Liver (tissue), 3 donors: ENCODE measurements around the gene ZNF778.

Experiments used
- GABPA ChIP-seq, 2 donors: IDR thresholded peaks in 1 of 2; conservative IDR thresholded peaks in 1 of 2; 2 replicates each; pipeline ENCODE4 v1.6.1; 2016; ENCODE audit warnings: antibody characterized with exemption in 2 of 2, mild to moderate bottlenecking in 1 of 2, moderate library complexity in 1 of 2
- JUND ChIP-seq, 2 donors: IDR thresholded peaks; 2 replicates each; pipeline ENCODE4 v1.6.1; 2016; ENCODE audit warnings: antibody characterized with exemption in 2 of 2
- NR2F2 ChIP-seq: IDR thresholded peaks from 2 replicates; pipeline ENCODE4 v1.6.1; 2016; ENCODE audit warnings: antibody characterized with exemption
- RAD21 ChIP-seq, 2 donors: IDR thresholded peaks; 2 replicates each; pipeline ENCODE4 v1.6.1; 2016; ENCODE audit warnings: antibody characterized with exemption in 2 of 2, mild to moderate bottlenecking in 2 of 2
- SP1 ChIP-seq: IDR thresholded peaks from 2 replicates; pipeline ENCODE4 v1.6.1; 2018; ENCODE audit warnings: antibody characterized with exemption, mild to moderate bottlenecking
- TF ChIP-seq, protein P1 (sequence below): fragments of 150-350 bp; IDR thresholded peaks from 2 replicates; pipeline ENCODE4 v1.5.1; 2017; ENCODE audit warnings: improper control_type of control experiment, low read depth, low read length; ENCODE audit not compliant: missing input control
- TF ChIP-seq, protein P2 (sequence below): IDR thresholded peaks from 2 replicates; pipeline ENCODE4 v1.6.1; 2016; ENCODE audit warnings: antibody characterized with exemption
- TF ChIP-seq, protein P3 (sequence below): IDR thresholded peaks from 2 replicates; pipeline ENCODE4 v1.6.1; 2016; ENCODE audit warnings: antibody characterized with exemption, mild to moderate bottlenecking
- TF ChIP-seq, protein P4 (sequence below): IDR thresholded peaks from 2 replicates; pipeline ENCODE4 v1.6.1; 2016; ENCODE audit warnings: antibody characterized with exemption
- donor health status: healthy.
- donor health status: healthy.

DNA sequence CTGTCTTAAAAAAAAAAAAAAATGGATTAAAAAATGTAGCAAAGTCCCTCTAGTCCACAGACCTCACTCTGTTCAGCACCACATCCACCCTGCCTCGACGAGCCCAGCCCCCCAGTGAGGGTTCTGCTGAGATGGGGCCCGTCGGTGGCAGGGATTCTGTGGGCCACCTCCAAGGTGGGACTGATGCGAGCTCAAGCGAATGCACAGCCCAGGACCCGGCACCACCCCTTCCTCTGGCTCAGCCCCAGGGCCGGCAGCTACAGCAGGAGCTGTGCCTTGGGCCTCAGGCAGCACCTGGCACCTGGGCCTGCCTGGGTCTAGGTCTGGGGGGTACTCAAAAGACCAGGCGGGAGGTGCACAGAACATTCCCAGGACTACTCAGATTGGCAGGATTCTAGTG lies 59.5 kb downstream of the ZNF778 start:
- TF ChIP-seq, protein P1, sequence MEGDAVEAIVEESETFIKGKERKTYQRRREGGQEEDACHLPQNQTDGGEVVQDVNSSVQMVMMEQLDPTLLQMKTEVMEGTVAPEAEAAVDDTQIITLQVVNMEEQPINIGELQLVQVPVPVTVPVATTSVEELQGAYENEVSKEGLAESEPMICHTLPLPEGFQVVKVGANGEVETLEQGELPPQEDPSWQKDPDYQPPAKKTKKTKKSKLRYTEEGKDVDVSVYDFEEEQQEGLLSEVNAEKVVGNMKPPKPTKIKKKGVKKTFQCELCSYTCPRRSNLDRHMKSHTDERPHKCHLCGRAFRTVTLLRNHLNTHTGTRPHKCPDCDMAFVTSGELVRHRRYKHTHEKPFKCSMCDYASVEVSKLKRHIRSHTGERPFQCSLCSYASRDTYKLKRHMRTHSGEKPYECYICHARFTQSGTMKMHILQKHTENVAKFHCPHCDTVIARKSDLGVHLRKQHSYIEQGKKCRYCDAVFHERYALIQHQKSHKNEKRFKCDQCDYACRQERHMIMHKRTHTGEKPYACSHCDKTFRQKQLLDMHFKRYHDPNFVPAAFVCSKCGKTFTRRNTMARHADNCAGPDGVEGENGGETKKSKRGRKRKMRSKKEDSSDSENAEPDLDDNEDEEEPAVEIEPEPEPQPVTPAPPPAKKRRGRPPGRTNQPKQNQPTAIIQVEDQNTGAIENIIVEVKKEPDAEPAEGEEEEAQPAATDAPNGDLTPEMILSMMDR, result no peak
- TF ChIP-seq NR2F2 (no peak), GABPA (IDR thresholded peaks at IDR 0.05 in 1 of 2, conservative IDR thresholded peaks at IDR 0.05 in 1 of 2) (no peak), RAD21 (IDR thresholded peaks at IDR 0.05) (no peak), SP1 (no peak), JUND (IDR thresholded peaks at IDR 0.05) (no peak)
- TF ChIP-seq, protein P2, sequence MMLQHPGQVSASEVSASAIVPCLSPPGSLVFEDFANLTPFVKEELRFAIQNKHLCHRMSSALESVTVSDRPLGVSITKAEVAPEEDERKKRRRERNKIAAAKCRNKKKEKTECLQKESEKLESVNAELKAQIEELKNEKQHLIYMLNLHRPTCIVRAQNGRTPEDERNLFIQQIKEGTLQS, result no peak
- TF ChIP-seq, protein P3, sequence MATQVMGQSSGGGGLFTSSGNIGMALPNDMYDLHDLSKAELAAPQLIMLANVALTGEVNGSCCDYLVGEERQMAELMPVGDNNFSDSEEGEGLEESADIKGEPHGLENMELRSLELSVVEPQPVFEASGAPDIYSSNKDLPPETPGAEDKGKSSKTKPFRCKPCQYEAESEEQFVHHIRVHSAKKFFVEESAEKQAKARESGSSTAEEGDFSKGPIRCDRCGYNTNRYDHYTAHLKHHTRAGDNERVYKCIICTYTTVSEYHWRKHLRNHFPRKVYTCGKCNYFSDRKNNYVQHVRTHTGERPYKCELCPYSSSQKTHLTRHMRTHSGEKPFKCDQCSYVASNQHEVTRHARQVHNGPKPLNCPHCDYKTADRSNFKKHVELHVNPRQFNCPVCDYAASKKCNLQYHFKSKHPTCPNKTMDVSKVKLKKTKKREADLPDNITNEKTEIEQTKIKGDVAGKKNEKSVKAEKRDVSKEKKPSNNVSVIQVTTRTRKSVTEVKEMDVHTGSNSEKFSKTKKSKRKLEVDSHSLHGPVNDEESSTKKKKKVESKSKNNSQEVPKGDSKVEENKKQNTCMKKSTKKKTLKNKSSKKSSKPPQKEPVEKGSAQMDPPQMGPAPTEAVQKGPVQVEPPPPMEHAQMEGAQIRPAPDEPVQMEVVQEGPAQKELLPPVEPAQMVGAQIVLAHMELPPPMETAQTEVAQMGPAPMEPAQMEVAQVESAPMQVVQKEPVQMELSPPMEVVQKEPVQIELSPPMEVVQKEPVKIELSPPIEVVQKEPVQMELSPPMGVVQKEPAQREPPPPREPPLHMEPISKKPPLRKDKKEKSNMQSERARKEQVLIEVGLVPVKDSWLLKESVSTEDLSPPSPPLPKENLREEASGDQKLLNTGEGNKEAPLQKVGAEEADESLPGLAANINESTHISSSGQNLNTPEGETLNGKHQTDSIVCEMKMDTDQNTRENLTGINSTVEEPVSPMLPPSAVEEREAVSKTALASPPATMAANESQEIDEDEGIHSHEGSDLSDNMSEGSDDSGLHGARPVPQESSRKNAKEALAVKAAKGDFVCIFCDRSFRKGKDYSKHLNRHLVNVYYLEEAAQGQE, result no peak
- TF ChIP-seq, protein P4, sequence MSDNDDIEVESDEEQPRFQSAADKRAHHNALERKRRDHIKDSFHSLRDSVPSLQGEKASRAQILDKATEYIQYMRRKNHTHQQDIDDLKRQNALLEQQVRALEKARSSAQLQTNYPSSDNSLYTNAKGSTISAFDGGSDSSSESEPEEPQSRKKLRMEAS, result no peak
